Esophagus (tissue), 2 donors: Measurements from ENCODE around the gene SHB. TPM values are rescaled to one million over a fixed set of nuclear protein-coding genes. Genes with fewer than 3 reads are reported as not detected.

Source experiments
- H3K27ac ChIP-seq, 2 donors: one replicate each; pipeline ENCODE4 v1.5.1; 2013; ENCODE audit warnings: low read depth in 2 of 2, mild to moderate bottlenecking in 2 of 2, inconsistent platforms in 1 of 2, low read length in 1 of 2, moderate library complexity in 1 of 2
- H3K27me3 ChIP-seq, 2 donors: one replicate each; pipeline ENCODE4 v1.6.1; 2013; ENCODE audit warnings: low read length in 2 of 2, control low read depth in 1 of 2, mild to moderate bottlenecking in 1 of 2; ENCODE audit not compliant: insufficient read depth in 2 of 2, control insufficient read depth in 1 of 2
- H3K36me3 ChIP-seq, 2 donors: one replicate each; pipeline ENCODE4 v1.6.1; 2013; ENCODE audit warnings: low read length in 1 of 2; ENCODE audit not compliant: control insufficient read depth in 2 of 2, insufficient read depth in 2 of 2
- H3K4me1 ChIP-seq, 2 donors: one replicate each; pipeline ENCODE4 v1.6.1; 2013; ENCODE audit warnings: low read length in 1 of 2; ENCODE audit not compliant: control insufficient read depth in 2 of 2, insufficient read depth in 2 of 2
- H3K4me3 ChIP-seq, 2 donors: one replicate each; pipeline ENCODE4 v1.5.1; 2013; ENCODE audit warnings: low read length in 2 of 2, mild to moderate bottlenecking in 2 of 2, low read depth in 1 of 2, moderate library complexity in 1 of 2
- H3K9me3 ChIP-seq, 2 donors: one replicate each; pipeline ENCODE4 v1.6.1; 2013; ENCODE audit warnings: mild to moderate bottlenecking in 2 of 2, low read depth in 1 of 2, low read length in 1 of 2, moderate library complexity in 1 of 2; ENCODE audit not compliant: control insufficient read depth in 2 of 2, insufficient read depth in 1 of 2
- WGBS, 2 donors: extraction: QIAGEN DNeasy Blood & Tissue Kit; methylation state at CpG; one replicate each; pipeline ENCODE4 v1.1.7; 2013; 5-methylcytosine and 5-hydroxymethylcytosine counted together
- polyA plus RNA-seq, 2 donors: library from polyadenylated mRNA; stranded (reverse); fragments of 200-250 nt; gene quantifications; one replicate each; pipeline ENCODE4 v1.2.3, GENCODE V29; 2013
- donor health status: healthy with polysubstance abuse.
- donor health status: Bipolar disorder and iron deficiency.

SHB gene
- polyA plus RNA-seq, 2 donors, result 14.7 to 15.7 TPM

DNA sequence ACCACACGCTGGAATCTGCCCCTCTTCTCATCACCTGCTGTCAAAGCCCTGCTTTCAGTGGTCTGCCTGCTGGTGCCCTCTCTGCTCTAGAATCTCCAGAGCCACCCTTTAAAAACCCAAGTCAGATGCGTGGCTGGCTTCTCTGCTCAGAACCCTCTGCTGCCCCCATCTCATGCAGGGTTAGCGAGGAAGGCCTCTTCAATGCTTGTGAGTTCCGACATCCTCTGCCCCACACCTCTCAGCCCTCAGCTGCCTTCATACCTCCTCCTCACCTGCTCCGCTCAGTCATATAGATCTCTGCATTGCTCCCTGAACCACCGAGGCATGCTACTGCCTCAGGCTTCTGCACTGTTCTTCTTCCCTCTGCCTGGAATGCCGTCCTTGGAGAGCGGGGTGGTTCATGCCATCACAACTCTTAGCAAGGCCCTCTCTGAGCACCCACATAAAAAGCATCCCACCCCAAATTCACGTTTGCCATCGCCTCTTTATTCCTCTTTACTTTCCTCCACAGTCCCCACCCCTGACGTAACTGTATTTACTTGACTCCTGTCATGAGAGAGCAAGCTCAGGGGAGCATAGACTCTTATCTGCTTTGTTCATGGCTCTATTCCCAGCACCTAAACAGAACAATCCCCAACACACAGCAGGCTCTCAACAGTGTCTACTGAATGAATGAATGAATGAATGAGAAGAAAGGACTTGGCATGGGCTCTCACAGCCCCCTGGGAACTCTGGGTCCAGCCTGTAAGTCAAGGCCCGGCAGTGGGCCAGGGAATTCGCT, 10.4 kb downstream of the SHB start:
- no peak overlapping the region for H3K4me3 ChIP-seq
- 74 to 75% methylated on average over 13 of the region's 13 CpGs for WGBS, 2 donors

DNA sequence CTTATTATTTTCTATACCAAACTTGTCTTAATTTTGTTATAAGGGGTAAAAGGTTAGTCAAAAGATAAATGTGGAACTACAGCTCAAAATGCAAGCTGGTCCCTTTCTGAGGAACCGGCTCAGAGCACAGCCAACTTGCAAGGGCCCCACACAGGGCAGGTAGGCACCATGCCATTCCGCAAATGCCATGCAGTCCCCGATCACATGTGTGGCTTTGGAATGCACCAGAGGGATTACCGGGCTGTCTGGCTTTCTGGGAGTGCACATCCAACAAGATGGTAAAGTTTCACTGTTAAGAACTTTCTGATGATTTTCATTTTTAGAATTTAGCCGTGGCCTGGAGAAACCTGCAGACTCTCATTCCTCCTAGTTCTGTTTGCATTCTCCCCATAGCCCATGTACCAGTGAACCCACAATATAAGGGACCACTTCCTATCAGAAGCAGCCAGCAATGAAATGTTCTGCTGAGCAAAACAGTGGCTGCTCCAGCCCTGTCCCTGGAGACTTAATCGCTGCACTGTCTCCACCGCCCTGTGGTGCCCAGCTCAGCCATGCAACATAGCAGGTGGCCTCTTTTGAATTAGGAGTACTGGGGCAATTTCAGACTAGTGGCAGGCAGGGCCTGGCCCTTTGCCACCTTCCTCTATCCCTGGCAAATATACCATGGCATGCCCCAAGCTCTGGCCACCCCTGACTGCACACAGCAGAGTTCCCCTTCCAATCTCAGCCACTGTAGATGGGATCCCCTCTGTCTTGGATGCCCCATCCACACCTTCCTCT, 11.4 kb downstream of the SHB start:
- H3K27ac ChIP-seq, result peak overlapping the region in 1 of 2 donors; percentile 7
- 44 to 52% methylated on average over 7 of the region's 7 CpGs for WGBS, 2 donors

More for the DNA sequence above, 10.4 kb downstream of the SHB start:
- Histone ChIP-seq H3K9me3 (no peaks in the 10 kb centered on the region), H3K27ac (no peak overlapping the region), H3K4me1 (peaks cover 13 to 16% of the 10 kb centered on the region in 2 donors), H3K36me3 (no peaks in the 10 kb centered on the region), H3K27me3 (no peaks in the 10 kb centered on the region)

DNA sequence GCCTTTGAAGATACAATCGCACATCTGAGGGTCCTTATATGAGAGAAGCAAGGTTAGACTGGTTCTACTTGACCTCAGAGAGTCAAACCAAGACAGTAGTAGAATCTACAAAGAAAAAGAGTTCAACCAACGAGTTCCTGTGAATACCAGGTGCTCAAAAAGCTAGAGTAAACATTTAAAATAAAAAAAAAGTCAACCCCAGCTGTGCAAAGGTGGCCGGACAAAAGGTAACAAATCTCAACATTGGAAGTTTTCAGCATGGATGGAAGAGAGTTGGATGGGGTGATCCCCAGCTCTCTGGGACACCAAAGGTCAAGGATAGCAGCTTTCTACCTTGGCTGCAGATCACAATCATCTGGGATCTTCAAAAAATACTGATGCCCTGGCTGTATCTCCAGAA, 14.4 kb downstream of the SHB start:
- H3K27ac ChIP-seq, result no peak overlapping the region
- H3K36me3 ChIP-seq, result no peaks in the 10 kb centered on the region
- 64 to 66% methylated on average over 3 of the region's 3 CpGs for WGBS, 2 donors
- H3K4me3 ChIP-seq, result no peak overlapping the region
- no peaks in the 10 kb centered on the region for H3K27me3 ChIP-seq
- no peaks in the 10 kb centered on the region for H3K9me3 ChIP-seq
- H3K4me1 ChIP-seq, result peaks cover 11 to 13% of the 10 kb centered on the region in 2 donors

More for the DNA sequence above, 11.4 kb downstream of the SHB start:
- Histone ChIP-seq H3K4me3 (no peak overlapping the region), H3K36me3 (no peaks in the 10 kb centered on the region), H3K27me3 (no peaks in the 10 kb centered on the region), H3K9me3 (no peaks in the 10 kb centered on the region), H3K4me1 (peaks cover 11 to 16% of the 10 kb centered on the region in 2 donors)

DNA sequence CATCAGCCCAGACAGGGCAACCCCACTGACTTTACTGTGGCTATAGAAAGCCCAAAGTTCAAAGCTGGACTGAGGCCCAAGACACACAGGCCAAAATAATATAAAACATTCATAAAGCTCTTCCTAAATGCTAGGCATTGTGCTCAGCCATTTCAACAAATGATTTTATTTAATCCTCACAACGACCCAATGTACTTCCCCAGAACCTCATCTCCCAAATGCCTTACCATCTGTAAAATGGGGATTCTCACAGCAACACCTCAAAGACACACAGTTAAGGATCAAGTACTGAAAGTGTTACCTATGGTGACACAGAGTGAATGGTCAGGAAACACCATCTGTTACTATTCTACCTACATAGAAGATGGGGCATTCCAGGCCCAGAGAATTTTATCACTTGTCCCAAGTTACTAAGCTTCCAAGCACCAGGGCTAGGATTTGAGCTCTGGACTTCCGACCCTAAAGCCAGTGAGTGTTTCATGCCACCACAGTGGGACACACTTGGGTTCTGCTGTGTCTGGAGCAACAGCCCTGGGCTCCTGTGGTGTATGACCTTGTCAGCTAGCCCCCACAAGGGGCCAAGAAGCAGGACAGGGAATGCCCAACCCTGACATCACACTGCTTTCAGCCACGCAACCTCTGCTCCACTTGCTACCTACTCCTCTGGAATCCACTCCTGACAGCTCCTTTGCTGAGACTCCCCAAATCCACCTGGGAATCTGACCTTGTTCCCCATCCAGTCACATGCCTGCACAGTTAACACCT, 15.1 kb downstream of the SHB start:
- H3K4me3 ChIP-seq, result no peak overlapping the region
- no peaks in the 10 kb centered on the region for H3K36me3 ChIP-seq
- peaks cover 11% of the 10 kb centered on the region in 2 donors for H3K4me1 ChIP-seq
- H3K9me3 ChIP-seq, result no peaks in the 10 kb centered on the region
- no peak overlapping the region for H3K27ac ChIP-seq
- 86% methylated on average over 3 of the region's 3 CpGs for WGBS, 2 donors
- H3K27me3 ChIP-seq, result no peaks in the 10 kb centered on the region

DNA sequence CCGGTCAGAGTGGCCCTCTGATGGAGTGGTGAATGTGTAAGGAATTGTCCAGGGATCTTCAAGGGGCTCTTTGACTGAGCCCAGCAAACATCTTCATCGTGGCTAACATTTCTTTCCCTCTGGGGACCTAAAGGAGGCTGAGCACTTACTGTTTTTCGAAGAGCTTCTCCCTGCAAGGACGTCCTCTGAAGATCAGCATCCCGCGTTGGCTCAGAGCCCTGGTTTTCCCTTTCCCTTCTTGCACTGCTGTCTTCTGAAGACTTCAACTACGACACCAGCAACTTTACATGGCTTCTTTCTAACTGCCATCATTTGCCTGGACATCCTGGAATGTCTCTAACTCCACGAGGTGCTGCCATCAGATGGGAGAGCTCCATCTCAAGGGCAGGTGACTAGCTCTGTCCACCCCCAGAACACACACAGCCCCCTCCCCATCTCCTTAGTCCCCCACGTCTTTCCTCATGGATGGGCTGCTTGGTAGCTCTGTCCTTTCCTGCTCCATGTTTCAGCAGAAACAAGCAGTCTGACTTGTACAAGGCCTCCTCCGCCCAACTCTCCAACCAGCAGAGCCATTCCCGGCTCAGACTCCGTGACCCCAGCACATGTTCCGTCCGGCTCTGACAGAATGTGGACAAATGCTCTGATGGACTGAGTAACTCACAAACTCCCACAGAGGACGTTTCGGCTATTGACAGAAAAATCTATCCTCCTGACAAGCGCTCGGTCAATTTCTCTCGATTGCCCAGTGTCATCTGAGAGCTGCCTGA, 17.1 kb downstream of the SHB start:
- H3K4me1 ChIP-seq, result peaks cover 0 to 12% of the 10 kb centered on the region in 2 donors
- WGBS, 2 donors, result 81 to 82% methylated on average over 19 of the region's 19 CpGs
- no peaks in the 10 kb centered on the region for H3K9me3 ChIP-seq
- no peaks in the 10 kb centered on the region for H3K27me3 ChIP-seq
- no peak overlapping the region for H3K4me3 ChIP-seq
- no peaks in the 10 kb centered on the region for H3K36me3 ChIP-seq
- peak overlapping the region in 1 of 2 donors; percentile 45 for H3K27ac ChIP-seq

DNA sequence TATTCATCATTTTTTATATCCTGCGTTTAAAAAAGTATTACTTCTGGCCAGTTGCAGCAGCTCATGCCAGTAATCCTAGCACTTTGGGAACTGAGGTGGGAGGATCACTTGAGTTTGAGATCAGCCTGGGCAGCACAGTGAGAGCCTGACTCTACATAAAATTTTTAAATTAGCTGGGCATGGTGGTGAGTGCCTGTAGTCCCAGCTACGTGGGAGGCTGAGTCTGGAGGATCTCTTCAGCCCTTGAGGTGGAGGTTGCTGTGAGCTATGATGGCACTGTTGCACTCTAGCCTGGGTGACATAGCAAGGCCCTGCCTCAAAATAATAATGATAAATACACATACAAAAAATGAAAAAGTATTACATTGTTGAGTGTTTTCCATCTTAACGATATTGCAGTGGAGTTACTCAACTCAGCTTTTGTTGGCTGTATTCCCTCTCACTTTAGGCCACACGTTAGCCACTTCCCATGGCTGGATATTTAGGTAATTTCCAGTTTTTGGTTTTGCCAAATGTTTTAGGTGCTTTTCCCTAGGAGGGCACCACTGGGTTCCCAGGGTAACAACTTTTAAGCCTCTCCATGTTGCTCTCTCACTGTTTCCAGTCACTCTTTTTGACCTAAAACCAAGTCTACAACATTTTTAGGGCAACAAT, 20.6 kb downstream of the SHB start:
- no peaks in the 10 kb centered on the region for H3K27me3 ChIP-seq
- 45 to 52% methylated on average over 4 of the region's 4 CpGs for WGBS, 2 donors
- no peaks in the 10 kb centered on the region for H3K9me3 ChIP-seq
- H3K4me3 ChIP-seq, result no peak overlapping the region
- H3K4me1 ChIP-seq, result peaks cover 7 to 12% of the 10 kb centered on the region in 2 donors
- peak overlapping the region; percentile 40 to 88 for H3K27ac ChIP-seq
- no peaks in the 10 kb centered on the region for H3K36me3 ChIP-seq

DNA sequence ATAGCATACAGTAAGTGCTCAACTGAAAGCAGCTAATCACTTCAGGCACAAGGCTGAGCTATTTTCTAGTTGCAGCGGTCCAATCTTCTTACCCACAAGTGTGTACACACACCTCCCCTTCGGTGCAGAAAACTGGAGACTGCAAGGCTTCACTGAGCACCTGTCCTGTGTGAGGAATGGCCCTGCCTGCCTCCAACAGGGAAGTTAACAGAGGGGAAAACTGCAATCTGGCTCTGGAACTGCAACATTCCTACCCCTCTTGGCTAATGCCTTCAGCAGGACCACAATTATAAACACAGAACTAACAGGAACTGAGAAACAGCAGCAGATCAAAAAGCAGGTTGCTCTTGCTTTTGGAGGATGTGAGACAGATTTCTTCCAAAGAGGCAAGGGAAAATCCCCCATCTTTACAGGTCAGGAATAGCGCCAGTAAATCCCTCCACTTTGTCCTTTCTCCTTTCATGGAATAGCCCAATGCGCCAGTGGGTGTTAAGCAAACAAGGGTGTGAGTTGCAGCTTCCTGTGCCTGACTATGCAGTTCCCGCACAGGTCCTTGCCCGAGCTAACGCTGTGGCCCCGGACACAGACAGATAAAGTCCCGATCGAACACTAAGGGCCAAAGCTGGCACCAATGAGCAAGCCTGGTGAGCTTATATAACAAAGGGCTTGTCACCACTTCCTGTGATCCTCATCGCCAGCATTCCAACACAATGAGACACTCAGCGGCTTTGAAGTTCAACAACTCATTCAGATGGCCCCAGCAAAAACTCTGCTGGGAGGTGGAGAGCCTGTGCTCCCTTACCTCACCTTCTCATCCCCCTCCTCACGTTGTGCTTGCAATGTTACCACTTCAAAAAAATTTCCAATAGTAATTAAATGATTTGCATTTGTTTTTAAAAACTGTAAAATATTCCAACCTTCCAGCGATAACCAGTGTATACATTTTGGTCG, 21.5 kb downstream of the SHB start:
- Histone ChIP-seq H3K27ac (peak overlapping the region; percentile 76 to 97), H3K4me1 (peaks cover 15 to 17% of the 10 kb centered on the region in 2 donors), H3K4me3 (no peak overlapping the region), H3K9me3 (no peaks in the 10 kb centered on the region), H3K36me3 (no peaks in the 10 kb centered on the region), H3K27me3 (no peaks in the 10 kb centered on the region)
- WGBS, 2 donors, result 26% methylated on average over 15 of the region's 15 CpGs

DNA sequence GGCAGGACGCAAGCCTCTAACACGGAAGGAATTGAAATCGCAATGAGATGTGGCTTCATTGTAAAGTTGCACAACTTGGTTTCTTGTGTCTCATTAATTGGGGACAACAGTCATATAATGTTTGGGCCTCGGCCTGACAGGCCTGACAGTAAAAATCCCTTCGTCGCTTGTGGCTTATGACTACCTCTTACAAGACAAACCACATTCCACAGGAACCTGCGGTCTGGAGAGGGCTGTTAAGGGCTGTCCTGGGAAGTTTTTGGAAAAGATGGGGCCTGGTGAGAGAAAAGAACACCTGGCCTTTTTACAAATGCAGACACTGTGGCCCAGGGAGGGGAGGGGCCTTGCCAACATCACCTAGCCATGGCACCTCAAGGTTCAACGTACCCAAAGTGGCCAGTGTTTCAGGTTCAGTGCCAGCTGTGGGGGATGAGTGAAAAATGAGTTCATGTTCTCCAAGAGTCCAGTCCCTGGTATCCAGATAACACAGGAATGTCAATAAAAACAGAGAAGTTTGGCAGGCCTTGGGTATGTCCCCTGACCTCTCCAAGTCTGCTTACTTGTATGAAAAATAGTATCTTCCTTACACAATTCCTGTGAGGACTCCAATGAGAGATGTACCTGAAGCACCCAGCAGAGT, 22.2 kb downstream of the SHB start:
- H3K27ac ChIP-seq, result peak overlapping the region; percentile 76 to 97
- peaks cover 22 to 24% of the 10 kb centered on the region in 2 donors for H3K4me1 ChIP-seq
- H3K4me3 ChIP-seq, result no peak overlapping the region
- no peaks in the 10 kb centered on the region for H3K27me3 ChIP-seq
- 43 to 58% methylated on average over 8 of the region's 8 CpGs for WGBS, 2 donors
- H3K36me3 ChIP-seq, result no peaks in the 10 kb centered on the region
- no peaks in the 10 kb centered on the region for H3K9me3 ChIP-seq
